ENCODE data around the gene CARHSP1. TPM values are rescaled to one million over a fixed set of nuclear protein-coding genes. Genes with fewer than 3 reads are reported as not detected.

Gene CARHSP1
- total and polyA plus RNA-seq, 2 experiments from 2014 or later = 129 to 150 TPM

Other genes with a start within 250 kb of the CARHSP1 start
- 31.5 and 36.9 TPM in 2 replicates for gene METTL22, start 247.3 kb downstream of the CARHSP1 start, total RNA-seq (2014; rRNA removed; shearing (Covaris generic))
- gene METTL22, start 247.3 kb downstream of the CARHSP1 start, polyA plus RNA-seq (2016; fragmentation: Nextera tagmentation; extraction: Ambion mirVana) = 41.6 and 46.1 TPM in 2 replicates
- gene ABAT, start 194.4 kb downstream of the CARHSP1 start, total RNA-seq (2014; rRNA removed; shearing (Covaris generic)) = 5.2 and 8.0 TPM in 2 replicates
- 4.0 and 4.7 TPM in 2 replicates for gene ABAT, start 194.4 kb downstream of the CARHSP1 start, polyA plus RNA-seq (2016; fragmentation: Nextera tagmentation; extraction: Ambion mirVana)
- gene TMEM186, start 71.4 kb downstream of the CARHSP1 start, total RNA-seq (2014; rRNA removed; shearing (Covaris generic)) = 2.0 and 4.9 TPM in 2 replicates
- gene TMEM186, start 71.4 kb downstream of the CARHSP1 start, polyA plus RNA-seq (2016; fragmentation: Nextera tagmentation; extraction: Ambion mirVana) = 10.8 and 12.1 TPM in 2 replicates
- gene PMM2, start 71.2 kb downstream of the CARHSP1 start, total RNA-seq (2014; rRNA removed; shearing (Covaris generic)) = 39.6 and 61.6 TPM in 2 replicates
- 45.7 and 46.4 TPM in 2 replicates for gene PMM2, start 71.2 kb downstream of the CARHSP1 start, polyA plus RNA-seq (2016; fragmentation: Nextera tagmentation; extraction: Ambion mirVana)
- not detected in 2 replicates for gene LITAFD, start 13.3 kb upstream of the CARHSP1 start, total RNA-seq (2014; rRNA removed; shearing (Covaris generic))
- not detected in 2 replicates for gene LITAFD, start 13.3 kb upstream of the CARHSP1 start, polyA plus RNA-seq (2016; fragmentation: Nextera tagmentation; extraction: Ambion mirVana)
- gene USP7, start 94.9 kb upstream of the CARHSP1 start, total RNA-seq (2014; rRNA removed; shearing (Covaris generic)) = 28.3 and 30.6 TPM in 2 replicates
- gene USP7, start 94.9 kb upstream of the CARHSP1 start, polyA plus RNA-seq (2016; fragmentation: Nextera tagmentation; extraction: Ambion mirVana) = 13.2 and 13.3 TPM in 2 replicates
- 79.2 and 85.5 TPM in 2 replicates for gene HAPSTR1, start 222.6 kb upstream of the CARHSP1 start, total RNA-seq (2014; rRNA removed; shearing (Covaris generic))
- gene HAPSTR1, start 222.6 kb upstream of the CARHSP1 start, polyA plus RNA-seq (2016; fragmentation: Nextera tagmentation; extraction: Ambion mirVana) = 11.7 and 12.0 TPM in 2 replicates